GM19239 (cell line): ENCODE data around the gene SLC1A1.
"Not testable (repeated sequence)": the region's sequence is repeated elsewhere in the genome, so short reads cannot be mapped to it uniquely, and the experiment has no call there.

ENCODE experiments used
- DNase-seq: peaks from one replicate; pipeline ENCODE4 v3.0.0; 2011; ENCODE audit warnings: low spot score; ENCODE audit not compliant: insufficient read length
- FAIRE-seq: peaks from 2 replicates; lab custom pipeline; 2011; peaks lifted over from hg19 to GRCh38; lab: Jason Lieb, UNC

SLC1A1 gene

DNA sequence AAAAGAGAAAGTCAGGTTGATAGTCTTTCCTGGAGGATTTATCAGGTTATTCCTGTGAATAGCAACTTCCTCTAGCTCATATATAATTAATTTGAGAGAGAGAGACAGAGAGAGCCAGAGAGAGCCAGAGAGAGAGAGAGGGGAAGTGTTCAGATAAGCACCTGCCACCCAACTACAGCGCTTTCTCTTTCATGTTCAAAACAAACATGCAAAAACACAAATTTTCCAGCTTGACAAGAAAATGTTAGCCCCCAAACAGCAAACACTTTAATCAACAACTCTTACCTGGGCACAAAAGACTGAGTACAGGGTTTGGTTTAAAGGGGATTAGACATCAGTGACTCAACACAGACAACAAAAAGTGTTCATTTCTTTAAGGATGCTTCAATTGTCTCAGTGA lies 110.1 kb downstream of the SLC1A1 start:
- FAIRE-seq (peak; percentile 80), DNase-seq (no peak)

DNA sequence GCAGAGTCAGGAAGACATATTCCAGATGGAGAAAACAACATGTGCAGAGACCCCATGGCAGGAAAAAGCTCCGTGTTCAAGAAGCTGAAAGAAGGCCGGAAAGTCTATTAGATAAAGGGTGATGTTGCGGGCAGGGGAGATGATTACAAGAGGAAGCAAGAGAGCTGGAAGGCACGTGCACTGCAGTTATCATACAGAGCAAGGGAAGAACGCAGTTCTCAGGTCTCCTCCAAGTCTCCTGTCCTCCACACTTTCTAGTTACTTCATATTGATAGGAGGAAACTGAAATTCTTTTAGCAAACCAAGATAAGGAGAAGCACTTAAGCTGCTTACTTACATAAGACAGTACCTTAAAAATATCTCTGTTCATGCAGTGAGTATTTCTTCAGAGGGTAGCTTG lies 113.6 kb downstream of the SLC1A1 start:
- DNase-seq (no peak), FAIRE-seq (no peak)

DNA sequence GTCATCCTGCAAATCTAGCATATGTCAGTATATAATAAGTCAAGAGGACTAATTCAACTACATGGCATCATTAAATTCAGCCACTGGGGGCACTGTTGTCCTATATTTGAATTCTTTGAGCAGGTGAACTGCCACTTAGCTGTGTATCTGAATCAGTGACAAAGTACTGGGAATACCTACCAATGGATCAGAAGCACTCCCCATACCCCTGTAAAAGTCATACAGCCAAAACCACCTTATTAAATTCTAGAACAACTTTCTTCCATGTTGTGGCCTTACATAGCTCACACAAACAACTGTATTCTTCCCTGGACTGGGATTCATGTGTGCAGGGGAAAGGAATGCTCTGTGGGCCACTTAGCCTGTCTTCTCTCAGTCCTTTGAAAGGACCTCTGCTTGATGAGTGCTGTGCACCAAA lies 114.4 kb downstream of the SLC1A1 start:
- DNase-seq (peak; percentile 36), FAIRE-seq (peak; percentile 98)

DNA sequence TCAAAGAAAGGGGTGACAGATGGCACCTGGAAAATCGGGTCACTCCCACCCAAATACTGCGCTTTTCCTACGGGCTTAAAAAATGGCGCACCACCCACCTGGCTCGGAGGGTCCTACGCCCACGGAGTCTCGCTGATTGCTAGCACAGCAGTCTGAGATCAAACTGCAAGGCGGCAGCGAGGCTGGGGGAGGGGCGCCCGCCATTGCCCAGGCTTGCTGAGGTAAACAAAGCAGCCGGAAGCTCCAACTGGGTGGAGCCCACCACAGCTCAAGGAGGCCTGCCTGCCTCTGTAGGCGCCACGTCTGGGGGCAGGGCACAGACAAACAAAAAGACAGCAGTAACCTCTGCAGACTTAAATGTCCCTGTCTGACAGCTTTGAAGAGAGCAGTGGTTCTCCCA lies 115.8 kb downstream of the SLC1A1 start:
- not testable (repeated sequence) for FAIRE-seq

GRCh38 chr9:4614627-4615026 lies 124.4 kb downstream of the SLC1A1 start:
- FAIRE-seq (no peak), DNase-seq (no peak)

More for the DNA sequence above, 115.8 kb downstream of the SLC1A1 start:
- DNase-seq, result not testable (repeated sequence)

- no peak for DNase-seq
- no peak for FAIRE-seq
Measured at GRCh38 chr9:4615251-4615650, 125.0 kb downstream of the SLC1A1 start.

- FAIRE-seq (no peak), DNase-seq (no peak)
Measured at GRCh38 chr9:4615778-4616177, 125.5 kb downstream of the SLC1A1 start.

- DNase-seq (no peak), FAIRE-seq (no peak)
Measured at GRCh38 chr9:4617752-4618151, 127.5 kb downstream of the SLC1A1 start.

DNA sequence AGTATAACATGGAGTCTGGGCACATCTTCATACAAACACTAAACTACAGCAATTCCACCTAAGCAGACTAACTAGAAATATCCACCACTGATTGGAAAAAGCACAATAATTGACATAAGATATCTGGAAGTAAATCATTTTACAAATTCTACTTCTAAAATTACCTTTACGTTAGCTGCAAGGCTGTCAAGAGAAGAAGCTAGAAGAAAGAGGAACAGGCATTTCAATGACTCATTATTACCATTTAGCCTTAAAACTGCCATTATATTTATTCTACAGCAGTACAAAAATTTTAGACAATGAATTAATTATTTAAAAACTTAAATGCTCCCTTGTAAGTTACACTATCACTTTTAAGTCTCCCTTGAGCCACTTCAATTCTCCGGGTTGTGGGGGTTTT lies 128.4 kb downstream of the SLC1A1 start:
- no peak for DNase-seq
- no peak for FAIRE-seq

- FAIRE-seq (no peak), DNase-seq (no peak)
Measured at GRCh38 chr9:4620057-4620765, 129.9 kb downstream of the SLC1A1 start.

DNA sequence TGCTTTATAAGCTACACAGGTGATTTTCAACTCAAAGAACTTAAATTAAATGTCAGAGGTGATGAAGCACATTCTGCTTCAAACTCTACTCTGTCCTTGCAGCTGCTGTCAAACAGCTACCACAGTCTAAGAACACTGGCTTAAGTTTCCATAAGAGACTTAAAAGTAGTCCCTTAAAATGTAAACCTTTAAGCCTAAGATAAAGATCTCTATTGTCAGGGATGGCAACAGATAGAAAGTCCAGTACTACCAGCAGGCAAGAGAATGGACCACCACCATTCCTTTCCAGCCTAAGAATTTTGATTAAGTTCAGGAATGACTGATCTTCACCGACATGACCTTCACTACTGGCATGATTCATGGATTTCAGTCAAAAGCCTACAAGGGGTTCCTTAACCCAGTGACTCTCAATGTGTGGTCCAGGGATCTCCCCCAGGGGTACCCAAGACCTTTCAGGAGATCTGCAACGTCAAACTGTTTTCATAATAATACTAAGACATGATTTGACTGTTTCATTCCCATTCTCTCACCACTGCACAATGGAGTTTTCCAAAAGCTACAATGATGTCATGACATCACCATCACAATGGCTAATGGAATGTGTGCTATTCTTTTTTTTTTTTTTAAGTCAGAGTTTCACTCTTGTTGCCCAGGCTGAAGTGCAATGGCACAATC lies 130.8 kb downstream of the SLC1A1 start:
- FAIRE-seq, result no peak

DNA sequence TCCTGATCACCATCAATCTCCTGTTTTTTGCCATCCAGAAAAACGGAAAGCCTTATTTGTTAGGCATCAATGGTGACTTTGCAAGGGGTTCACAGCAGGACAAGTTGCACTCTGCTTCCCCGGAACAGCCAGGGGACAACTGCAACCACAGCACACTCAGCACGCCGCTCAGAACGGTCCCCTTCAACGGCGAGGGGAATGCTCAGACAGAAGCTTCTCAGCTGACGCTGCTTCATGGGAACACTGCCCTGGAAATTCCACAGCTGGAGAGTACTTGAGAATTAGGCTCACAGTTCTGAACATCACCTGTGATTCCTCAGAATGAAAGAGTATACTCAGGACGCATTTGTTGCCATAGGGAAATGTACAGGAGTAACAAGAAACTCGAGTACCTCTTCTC lies 131.7 kb downstream of the SLC1A1 start:
- FAIRE-seq, result no peak
- no peak for DNase-seq

More for the DNA sequence above, 130.8 kb downstream of the SLC1A1 start:
- no peak for DNase-seq

DNA sequence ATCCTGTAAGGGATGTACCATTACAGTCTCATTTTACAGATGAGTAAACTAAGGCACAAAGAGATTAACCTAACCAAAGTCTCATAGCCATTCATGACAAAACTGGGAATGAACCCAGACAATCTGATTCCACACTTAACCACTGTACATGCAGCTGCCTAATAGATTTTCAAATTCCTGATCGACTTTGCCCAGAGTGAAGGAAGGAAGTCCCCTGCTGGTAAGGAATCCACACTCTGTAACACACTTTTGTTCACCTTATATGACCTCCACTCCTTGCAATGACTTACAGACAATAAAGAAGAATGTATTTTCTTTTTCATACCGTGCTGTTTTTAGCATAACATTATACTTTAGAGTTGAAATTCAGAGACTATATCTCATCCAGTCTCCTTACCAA lies 140.6 kb downstream of the SLC1A1 start:
- DNase-seq (no peak), FAIRE-seq (no peak)
